GM21515 (cell line): ENCODE measurements around the gene DENND4C.
A peak's percentile ranks its signal among the peaks of the same experiment; 100 is the strongest.
"Not testable (repeated sequence)": the region's sequence is repeated elsewhere in the genome, so short reads cannot be mapped to it uniquely, and the experiment has no call there.

ENCODE experiments used
- ATAC-seq: cut with Tn5 transposase; IDR thresholded peaks from one replicate; pipeline ENCODE4 v1.9.1; 2021; ENCODE audit not compliant: unreplicated experiment

DENND4C gene

GRCh38 chr9:19230355-19231125 lies at the start of gene DENND4C:
Gene DENND4C, plus strand, starts transcription at chr9:19230693. Its CDS starts 45,482 bp downstream, at chr9:19276175.
- ATAC-seq: peak; percentile 73

GRCh38 chr9:19180991-19181390 lies 49.5 kb upstream of the DENND4C start:
- ATAC-seq: no peak

- ATAC-seq: no peak
These were observed 48.9 kb upstream of the DENND4C start for GRCh38 chr9:19181561-19181960.

GRCh38 chr9:19184144-19184917 lies 46.2 kb upstream of the DENND4C start:
- peak; percentile 96 for ATAC-seq

GRCh38 chr9:19185191-19185590 lies 45.3 kb upstream of the DENND4C start:
- ATAC-seq: no peak

GRCh38 chr9:19186232-19186631 lies 44.3 kb upstream of the DENND4C start:
- no peak for ATAC-seq

GRCh38 chr9:19188771-19189170 lies 41.7 kb upstream of the DENND4C start:
- ATAC-seq: no peak

GRCh38 chr9:19192202-19193028 lies 38.1 kb upstream of the DENND4C start:
- no peak for ATAC-seq

GRCh38 chr9:19193029-19193324 lies 37.5 kb upstream of the DENND4C start:
- no peak for ATAC-seq

GRCh38 chr9:19193358-19193973 lies 37.0 kb upstream of the DENND4C start:
- not testable (repeated sequence) for ATAC-seq

GRCh38 chr9:19198406-19198805 lies 32.1 kb upstream of the DENND4C start:
- ATAC-seq: no peak

- no peak for ATAC-seq
These were observed 31.5 kb upstream of the DENND4C start for GRCh38 chr9:19199012-19199411.

GRCh38 chr9:19200229-19200628 lies 30.3 kb upstream of the DENND4C start:
- no peak for ATAC-seq

- ATAC-seq: no peak
These were observed 28.3 kb upstream of the DENND4C start for GRCh38 chr9:19201899-19202891.

- no peak for ATAC-seq
These were observed 27.4 kb upstream of the DENND4C start for GRCh38 chr9:19203058-19203457.

GRCh38 chr9:19208653-19209052 lies 21.8 kb upstream of the DENND4C start:
- ATAC-seq: no peak

GRCh38 chr9:19209188-19209587 lies 21.3 kb upstream of the DENND4C start:
- no peak for ATAC-seq

- no peak for ATAC-seq
These were observed 16.7 kb upstream of the DENND4C start for GRCh38 chr9:19213823-19214222.

GRCh38 chr9:19216466-19216865 lies 14.0 kb upstream of the DENND4C start:
- ATAC-seq: no peak

GRCh38 chr9:19221326-19221725 lies 9.2 kb upstream of the DENND4C start:
- no peak for ATAC-seq
